NCI-H2227 (cell line): ENCODE data around the gene ARHGEF12.

Experiments
- DNase-seq: peaks from one replicate; lab custom pipeline; 2025; ENCODE audit not compliant: unreplicated experiment; lab: John Stamatoyannopoulos, UW

The ARHGEF12 gene

GRCh38 chr11:120420572-120420971, 84.4 kb downstream of the ARHGEF12 start:
- DNase-seq = no peak

GRCh38 chr11:120424185-120424969, 88.2 kb downstream of the ARHGEF12 start:
- no peak for DNase-seq

- no peak for DNase-seq
Observed at GRCh38 chr11:120424970-120425332, 88.7 kb downstream of the ARHGEF12 start.

- no peak for DNase-seq
Observed at GRCh38 chr11:120425527-120425926, 89.3 kb downstream of the ARHGEF12 start.

GRCh38 chr11:120430146-120430545, 93.9 kb downstream of the ARHGEF12 start:
- no peak for DNase-seq

GRCh38 chr11:120431633-120432032, 95.4 kb downstream of the ARHGEF12 start:
- no peak for DNase-seq

- no peak for DNase-seq
Observed at GRCh38 chr11:120432056-120433018, 96.1 kb downstream of the ARHGEF12 start.

- no peak for DNase-seq
Observed at GRCh38 chr11:120441592-120441991, 105.4 kb downstream of the ARHGEF12 start.

GRCh38 chr11:120442031-120442430, 105.8 kb downstream of the ARHGEF12 start:
- DNase-seq = no peak

- DNase-seq = no peak
Observed at GRCh38 chr11:120446802-120447201, 110.6 kb downstream of the ARHGEF12 start.

GRCh38 chr11:120448240-120448639, 112.0 kb downstream of the ARHGEF12 start:
- no peak for DNase-seq

GRCh38 chr11:120455487-120455886, 119.3 kb downstream of the ARHGEF12 start:
- no peak for DNase-seq

- DNase-seq = no peak
Observed at GRCh38 chr11:120457996-120458395, 121.8 kb downstream of the ARHGEF12 start.

GRCh38 chr11:120462825-120463224, 126.6 kb downstream of the ARHGEF12 start:
- no peak for DNase-seq

- DNase-seq = no peak
Observed at GRCh38 chr11:120465921-120466534, 129.8 kb downstream of the ARHGEF12 start.

- DNase-seq = no peak
Observed at GRCh38 chr11:120467627-120468026, 131.4 kb downstream of the ARHGEF12 start.

- no peak for DNase-seq
Observed at GRCh38 chr11:120471131-120471530, 134.9 kb downstream of the ARHGEF12 start.

- DNase-seq = no peak
Observed at GRCh38 chr11:120471994-120472393, 135.8 kb downstream of the ARHGEF12 start.

- no peak for DNase-seq
Observed at GRCh38 chr11:120473503-120473902, 137.3 kb downstream of the ARHGEF12 start.

- no peak for DNase-seq
Observed at GRCh38 chr11:120482149-120482548, 145.9 kb downstream of the ARHGEF12 start.

- DNase-seq = no peak
Observed at GRCh38 chr11:120484722-120485121, 148.5 kb downstream of the ARHGEF12 start.

- DNase-seq = no peak
Observed at GRCh38 chr11:120486138-120486537, 149.9 kb downstream of the ARHGEF12 start.
